OCI-LY7 (cell line): ENCODE measurements around the gene IGSF22. TPM values are rescaled to one million over a fixed set of nuclear protein-coding genes. Genes with fewer than 3 reads are reported as not detected.

Experiments
- BruUV-seq: library from RNA; stranded (reverse); fragments of 400-500 nt; replicated peaks from 2 replicates; lab custom pipeline; 2021; lab: Mats Ljungman, UMichigan
- CTCF ChIA-PET: fragments of 300-600 bp; sonication (Branson Sonifier 250); formaldehyde crosslinking; loops from one replicate; lab custom pipeline; 2022; ENCODE audit warnings: antibody characterized with exemption; ENCODE audit not compliant: unreplicated experiment; lab: Charles Lee
- POLR2A ChIA-PET: fragments of 300-600 bp; sonication (Branson Sonifier 250); formaldehyde crosslinking; loops from one replicate; lab custom pipeline; 2022; ENCODE audit warnings: antibody characterized with exemption; lab: Charles Lee
- DNase-seq: peaks from one replicate; pipeline ENCODE4 v3.0.0-alpha.2; 2015; ENCODE audit warnings: low spot score
- H2AFZ ChIP-seq: fragments of 200-600 bp; sonication (generic), shearing (Covaris generic); 2 replicates; pipeline ENCODE4 v1.6.1; 2014; ENCODE audit warnings: mild to moderate bottlenecking, antibody characterized with exemption, low read length, moderate library complexity
- H3K27ac ChIP-seq: fragments of 200-600 bp; sonication (generic); 2 replicates; pipeline ENCODE4 v1.5.1; 2014; ENCODE audit warnings: mixed run types, low read depth, mild to moderate bottlenecking, moderate library complexity, low read length, inconsistent platforms; ENCODE audit not compliant: poor library complexity, severe bottlenecking
- H3K36me3 ChIP-seq: fragments of 200-600 bp; sonication (generic); 2 replicates; pipeline ENCODE4 v1.6.1; 2014; ENCODE audit warnings: mild to moderate bottlenecking, antibody characterized with exemption, low read length, moderate library complexity, mixed read lengths; ENCODE audit not compliant: insufficient read depth
- H3K4me1 ChIP-seq: fragments of 200-600 bp; sonication (generic); 2 replicates; pipeline ENCODE4 v1.5.1; 2014; ENCODE audit warnings: mild to moderate bottlenecking, low read length; ENCODE audit not compliant: insufficient read depth, poor library complexity, severe bottlenecking
- H3K4me2 ChIP-seq: fragments of 200-600 bp; sonication (generic); 2 replicates; pipeline ENCODE4 v1.6.1; 2014; ENCODE audit warnings: mild to moderate bottlenecking, low read length
- H3K4me3 ChIP-seq: fragments of 200-600 bp; sonication (generic); 2 replicates; pipeline ENCODE4 v1.5.1; 2014; ENCODE audit warnings: mild to moderate bottlenecking, low read depth, low read length; ENCODE audit not compliant: poor library complexity, severe bottlenecking
- H3K79me2 ChIP-seq: fragments of 200-600 bp; sonication (generic); 2 replicates; pipeline ENCODE4 v1.6.1; 2016; ENCODE audit warnings: low read depth, mild to moderate bottlenecking, low read length, moderate library complexity, mixed read lengths; ENCODE audit not compliant: insufficient read depth
- H3K9me2 ChIP-seq: fragments of 200-600 bp; sonication (generic); 2 replicates; pipeline ENCODE4 v1.6.1; 2016; ENCODE audit warnings: mild to moderate bottlenecking, low read length, mixed read lengths; ENCODE audit not compliant: insufficient read depth
- H3K9me3 ChIP-seq: fragments of 200-600 bp; sonication (generic); 2 replicates; pipeline ENCODE4 v1.6.1; 2014; ENCODE audit warnings: mild to moderate bottlenecking, mixed run types, low read length, mixed read lengths
- H4K20me1 ChIP-seq: fragments of 200-600 bp; sonication (generic); 2 replicates; pipeline ENCODE4 v1.6.1; 2014; ENCODE audit warnings: mild to moderate bottlenecking, antibody characterized with exemption, low read length, moderate library complexity, mixed read lengths; ENCODE audit not compliant: insufficient read depth
- EZH2phosphoT487 ChIP-seq: fragments of 200-600 bp; sonication (generic); IDR thresholded peaks from 2 replicates; pipeline ENCODE4 v1.6.1; 2018; ENCODE audit warnings: low read depth, borderline replicate concordance, mild to moderate bottlenecking, mixed run types, antibody characterized with exemption, low read length, moderate library complexity, mixed read lengths
- intact Hi-C: fragments of 100-400 bp; cut with micrococcal nuclease; formaldehyde crosslinking; loops from one replicate; pipeline ENCODE4 v1.10.0; 2022; ENCODE audit not compliant: unreplicated experiment
- total RNA-seq, 2 experiments: library from RNA; depleted of rRNA in 1 of 2; stranded (reverse); fragments of >200 nt in 1 of 2; shearing (Covaris generic) in 1 of 2; gene quantifications; 2 replicates each; pipeline ENCODE4 v1.2.3, GENCODE V29; 2014 to 2022
- TF ChIP-seq, protein P1 (sequence below): fragments of 200-600 bp; sonication (generic); conservative IDR thresholded peaks from 2 replicates; pipeline ENCODE4 v1.5.1; 2014; ENCODE audit warnings: mild to moderate bottlenecking, antibody characterized with exemption, low read length, moderate library complexity, mixed read lengths

IGSF22 gene
- total RNA-seq, 2 experiments from 2014 or later: not detected

GRCh38 chr11:18768472-18768901 is 42.5 kb upstream of the IGSF22 start:
- CTCF ChIA-PET: interaction anchor here (0.9 to 1.2 kb wide), 2 partner anchors 10 to 11 kb away, joined by 4 to 5 read pairs; no protein-coding TSS in a partner anchor
- H3K36me3 ChIP-seq: no peaks in the 10 kb centered on the region
- no peaks in the 10 kb centered on the region for H3K9me3 ChIP-seq
- DNase-seq: peak; percentile 16
- no peak overlapping the region for H3K4me2 ChIP-seq
- H3K4me3 ChIP-seq: no peak overlapping the region
- BruUV-seq: no TSS peak
- no peaks in the 10 kb centered on the region for H4K20me1 ChIP-seq
- H3K4me1 ChIP-seq: peaks cover 19% of the 10 kb centered on the region
- intact Hi-C loops: loop anchor here (10.0 kb wide), 1 partner anchor 224 kb away; no protein-coding TSS in a partner anchor
- no peak overlapping the region for H3K27ac ChIP-seq
- POLR2A ChIA-PET: interaction anchor here (0.6 to 1.4 kb wide), 3 partner anchors 16 to 196 kb away, joined by 3 to 5 read pairs (median 4); no protein-coding TSS in a partner anchor
- H3K79me2 ChIP-seq: no peaks in the 10 kb centered on the region
- TF ChIP-seq EZH2phosphoT487: no peak
- TF ChIP-seq, protein P1, sequence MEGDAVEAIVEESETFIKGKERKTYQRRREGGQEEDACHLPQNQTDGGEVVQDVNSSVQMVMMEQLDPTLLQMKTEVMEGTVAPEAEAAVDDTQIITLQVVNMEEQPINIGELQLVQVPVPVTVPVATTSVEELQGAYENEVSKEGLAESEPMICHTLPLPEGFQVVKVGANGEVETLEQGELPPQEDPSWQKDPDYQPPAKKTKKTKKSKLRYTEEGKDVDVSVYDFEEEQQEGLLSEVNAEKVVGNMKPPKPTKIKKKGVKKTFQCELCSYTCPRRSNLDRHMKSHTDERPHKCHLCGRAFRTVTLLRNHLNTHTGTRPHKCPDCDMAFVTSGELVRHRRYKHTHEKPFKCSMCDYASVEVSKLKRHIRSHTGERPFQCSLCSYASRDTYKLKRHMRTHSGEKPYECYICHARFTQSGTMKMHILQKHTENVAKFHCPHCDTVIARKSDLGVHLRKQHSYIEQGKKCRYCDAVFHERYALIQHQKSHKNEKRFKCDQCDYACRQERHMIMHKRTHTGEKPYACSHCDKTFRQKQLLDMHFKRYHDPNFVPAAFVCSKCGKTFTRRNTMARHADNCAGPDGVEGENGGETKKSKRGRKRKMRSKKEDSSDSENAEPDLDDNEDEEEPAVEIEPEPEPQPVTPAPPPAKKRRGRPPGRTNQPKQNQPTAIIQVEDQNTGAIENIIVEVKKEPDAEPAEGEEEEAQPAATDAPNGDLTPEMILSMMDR: no peak
- no peaks in the 10 kb centered on the region for H3K9me2 ChIP-seq
- no peak overlapping the region for H2AFZ ChIP-seq

DNA sequence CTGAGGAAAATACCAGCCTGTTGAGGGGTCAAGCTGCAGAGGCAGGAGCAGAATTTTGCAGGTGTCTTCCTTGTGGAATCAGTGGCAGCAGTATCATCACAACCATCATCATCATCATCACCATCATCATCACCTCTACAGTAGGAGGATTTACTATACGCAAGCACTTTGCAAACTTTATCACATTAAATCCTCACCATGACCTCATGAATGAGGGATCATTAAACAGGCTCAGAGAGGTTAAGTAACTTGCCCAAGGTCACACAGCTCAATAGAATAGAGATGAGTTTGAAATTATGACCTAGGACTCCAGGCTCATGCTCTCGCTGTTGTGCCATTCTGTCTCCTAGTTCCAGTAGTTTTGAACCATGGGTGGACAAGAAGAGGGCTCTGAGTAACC is 40.0 kb upstream of the IGSF22 start:
- Histone ChIP-seq H3K4me3 (no peak overlapping the region), H3K9me2 (no peaks in the 10 kb centered on the region), H3K27ac (no peak overlapping the region), H2AFZ (no peak overlapping the region), H3K4me2 (no peak overlapping the region), H3K9me3 (no peaks in the 10 kb centered on the region), H3K36me3 (no peaks in the 10 kb centered on the region), H3K4me1 (peaks cover 19% of the 10 kb centered on the region), H4K20me1 (no peaks in the 10 kb centered on the region), H3K79me2 (no peaks in the 10 kb centered on the region)
- BruUV-seq: no TSS peak
- POLR2A ChIA-PET: no interaction called here
- intact Hi-C loops: loop anchor here (10.0 kb wide), 1 partner anchor 221 kb away; no protein-coding TSS in a partner anchor
- CTCF ChIA-PET: interaction anchor here (0.7 kb wide), 1 partner anchor 651 kb away, joined by 3 read pairs; no protein-coding TSS in a partner anchor
- TF ChIP-seq, protein P1: no peak
- no peak for TF ChIP-seq EZH2phosphoT487
- DNase-seq: no peak

GRCh38 chr11:18765554-18765953 is 39.6 kb upstream of the IGSF22 start:
- POLR2A ChIA-PET: no interaction called here
- DNase-seq: no peak
- Histone ChIP-seq H3K4me1 (peaks cover 19% of the 10 kb centered on the region), H3K9me3 (no peaks in the 10 kb centered on the region), H3K27ac (no peak overlapping the region), H3K79me2 (no peaks in the 10 kb centered on the region), H2AFZ (no peak overlapping the region), H3K36me3 (no peaks in the 10 kb centered on the region), H4K20me1 (no peaks in the 10 kb centered on the region), H3K4me2 (no peak overlapping the region), H3K9me2 (no peaks in the 10 kb centered on the region), H3K4me3 (no peak overlapping the region)
- intact Hi-C loops: loop anchor here (10.0 kb wide), 1 partner anchor 221 kb away; no protein-coding TSS in a partner anchor
- no peak for TF ChIP-seq EZH2phosphoT487
- TF ChIP-seq, protein P1: no peak
- no TSS peak for BruUV-seq
- CTCF ChIA-PET: interaction anchor here (0.7 to 1.5 kb wide), 2 partner anchors 225 to 650 kb away, joined by 3 to 4 read pairs; no protein-coding TSS in a partner anchor
